Fibroblast of lung (primary cell): ENCODE data around the gene CCDC12.

Experiments
- EZH2 ChIP-seq: IDR thresholded peaks from 2 replicates; pipeline ENCODE4 v1.5.1; 2012; ENCODE audit warnings: low read length, control low read depth, mild to moderate bottlenecking; ENCODE audit errors: missing control alignments
- TF ChIP-seq, protein P1 (sequence below), 2 donors: IDR thresholded peaks in 1 of 2; conservative IDR thresholded peaks in 1 of 2; 1 replicate in 1 of 2; 2 replicates in 1 of 2; pipeline ENCODE4 v1.5.1; 2011 to 2012; ENCODE audit warnings: low read length in 2 of 2, control low read depth in 1 of 2, inconsistent platforms in 1 of 2, low read depth in 1 of 2, mild to moderate bottlenecking in 1 of 2

DNA sequence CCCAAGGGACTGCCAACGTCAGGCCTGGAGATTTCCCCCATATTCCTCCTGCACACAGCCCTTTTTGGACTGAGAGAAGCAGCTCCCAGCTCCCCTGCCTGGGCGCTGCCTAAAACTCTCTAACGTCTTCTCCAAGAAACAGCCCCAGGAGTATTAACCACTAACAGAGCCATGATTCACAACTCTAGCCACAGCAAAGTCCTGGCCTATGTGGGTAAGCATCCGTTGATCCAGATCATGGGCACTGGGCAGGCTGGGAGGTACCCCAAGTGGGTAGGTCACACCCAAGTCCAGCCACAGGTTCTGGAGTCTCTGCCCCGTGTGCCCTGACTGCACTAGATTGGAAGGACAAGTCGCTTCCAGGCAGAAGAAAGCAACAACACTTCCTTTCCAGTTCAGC lies 34.8 kb upstream of the CCDC12 start:
- TF ChIP-seq, protein P1, sequence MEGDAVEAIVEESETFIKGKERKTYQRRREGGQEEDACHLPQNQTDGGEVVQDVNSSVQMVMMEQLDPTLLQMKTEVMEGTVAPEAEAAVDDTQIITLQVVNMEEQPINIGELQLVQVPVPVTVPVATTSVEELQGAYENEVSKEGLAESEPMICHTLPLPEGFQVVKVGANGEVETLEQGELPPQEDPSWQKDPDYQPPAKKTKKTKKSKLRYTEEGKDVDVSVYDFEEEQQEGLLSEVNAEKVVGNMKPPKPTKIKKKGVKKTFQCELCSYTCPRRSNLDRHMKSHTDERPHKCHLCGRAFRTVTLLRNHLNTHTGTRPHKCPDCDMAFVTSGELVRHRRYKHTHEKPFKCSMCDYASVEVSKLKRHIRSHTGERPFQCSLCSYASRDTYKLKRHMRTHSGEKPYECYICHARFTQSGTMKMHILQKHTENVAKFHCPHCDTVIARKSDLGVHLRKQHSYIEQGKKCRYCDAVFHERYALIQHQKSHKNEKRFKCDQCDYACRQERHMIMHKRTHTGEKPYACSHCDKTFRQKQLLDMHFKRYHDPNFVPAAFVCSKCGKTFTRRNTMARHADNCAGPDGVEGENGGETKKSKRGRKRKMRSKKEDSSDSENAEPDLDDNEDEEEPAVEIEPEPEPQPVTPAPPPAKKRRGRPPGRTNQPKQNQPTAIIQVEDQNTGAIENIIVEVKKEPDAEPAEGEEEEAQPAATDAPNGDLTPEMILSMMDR (conservative IDR thresholded peaks at IDR 0.05 in 1 of 2, IDR thresholded peaks at IDR 0.05 in 1 of 2; ENCODE audit: low read depth in 1 of 2, low read length in 2 of 2) = no peak
- TF ChIP-seq EZH2 = no peak
